ENCODE data around the gene ISOC2. TPM values are rescaled to one million over a fixed set of nuclear protein-coding genes. Genes with fewer than 3 reads are reported as not detected.
A peak's percentile ranks its signal among the peaks of the same experiment; 100 is the strongest.

ISOC2 gene
- total RNA-seq, 1 donor from 2014 or later, result 24.9 TPM

DNA sequence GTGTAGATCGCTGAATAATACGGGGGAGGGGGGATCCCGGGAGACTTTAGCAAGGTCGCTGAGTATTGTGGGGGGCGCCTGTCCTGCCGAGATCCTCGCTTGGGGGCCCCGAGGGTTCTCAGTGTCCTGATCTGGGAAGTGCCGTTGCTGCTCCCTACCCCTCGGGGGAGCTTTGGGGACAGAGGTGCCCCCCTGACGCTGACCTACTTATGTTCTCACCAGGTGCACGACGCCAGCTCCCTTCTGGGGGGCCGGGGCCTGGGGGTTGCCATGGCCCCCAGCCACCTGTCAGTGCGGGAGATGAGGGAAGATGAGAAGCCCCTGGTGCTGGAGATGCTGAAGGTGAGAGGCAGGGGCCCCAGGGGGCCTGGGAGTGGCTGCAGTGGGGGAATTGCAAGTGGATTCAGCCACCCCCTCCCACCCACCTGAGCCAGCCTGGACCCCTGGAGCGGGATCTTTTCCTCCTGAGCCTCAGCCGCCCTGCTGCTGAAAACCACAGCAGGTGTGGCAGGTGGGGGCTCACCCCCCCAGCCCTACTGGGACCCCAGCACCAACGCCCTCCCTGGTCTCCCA, 24.1 kb upstream of the ISOC2 start:
- Mint-ChIP-seq H3K4me3 (ENCODE audit: unreplicated experiment) (peak overlapping the region; percentile 92), H3K27me3 (ENCODE audit: unreplicated experiment) (peaks cover 15% of the 10 kb centered on the region), H3K9me3 (ENCODE audit: unreplicated experiment) (peaks cover 8% of the 10 kb centered on the region), H3K4me1 (ENCODE audit: low read depth, unreplicated experiment) (peaks cover 11% of the 10 kb centered on the region), H3K27ac (ENCODE audit: unreplicated experiment) (peak overlapping the region; percentile 84), H3K36me3 (ENCODE audit: unreplicated experiment) (no peaks in the 10 kb centered on the region)
- TF ChIP-seq, protein P1, sequence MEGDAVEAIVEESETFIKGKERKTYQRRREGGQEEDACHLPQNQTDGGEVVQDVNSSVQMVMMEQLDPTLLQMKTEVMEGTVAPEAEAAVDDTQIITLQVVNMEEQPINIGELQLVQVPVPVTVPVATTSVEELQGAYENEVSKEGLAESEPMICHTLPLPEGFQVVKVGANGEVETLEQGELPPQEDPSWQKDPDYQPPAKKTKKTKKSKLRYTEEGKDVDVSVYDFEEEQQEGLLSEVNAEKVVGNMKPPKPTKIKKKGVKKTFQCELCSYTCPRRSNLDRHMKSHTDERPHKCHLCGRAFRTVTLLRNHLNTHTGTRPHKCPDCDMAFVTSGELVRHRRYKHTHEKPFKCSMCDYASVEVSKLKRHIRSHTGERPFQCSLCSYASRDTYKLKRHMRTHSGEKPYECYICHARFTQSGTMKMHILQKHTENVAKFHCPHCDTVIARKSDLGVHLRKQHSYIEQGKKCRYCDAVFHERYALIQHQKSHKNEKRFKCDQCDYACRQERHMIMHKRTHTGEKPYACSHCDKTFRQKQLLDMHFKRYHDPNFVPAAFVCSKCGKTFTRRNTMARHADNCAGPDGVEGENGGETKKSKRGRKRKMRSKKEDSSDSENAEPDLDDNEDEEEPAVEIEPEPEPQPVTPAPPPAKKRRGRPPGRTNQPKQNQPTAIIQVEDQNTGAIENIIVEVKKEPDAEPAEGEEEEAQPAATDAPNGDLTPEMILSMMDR (IDR thresholded peaks at IDR 0.05; ENCODE audit: partially characterized antibody, unreplicated experiment), result no peak
- no peak for DNase-seq

- TF ChIP-seq, protein P1 (IDR thresholded peaks at IDR 0.05; ENCODE audit: partially characterized antibody, unreplicated experiment), result no peak
- H3K9me3 Mint-ChIP-seq (ENCODE audit: unreplicated experiment), result peaks cover 10% of the 10 kb centered on the region
- H3K27ac Mint-ChIP-seq (ENCODE audit: unreplicated experiment), result peak within 1 kb of the TSS; percentile 94
- peak within 1 kb of the TSS; percentile 92 for H3K4me3 Mint-ChIP-seq (ENCODE audit: unreplicated experiment)
- H3K36me3 Mint-ChIP-seq (ENCODE audit: unreplicated experiment), result no peaks in the 10 kb centered on the region
- peaks cover 14% of the 10 kb centered on the region for H3K4me1 Mint-ChIP-seq (ENCODE audit: low read depth, unreplicated experiment)
- peak; percentile 92 for DNase-seq
- peaks cover 17% of the 10 kb centered on the region for H3K27me3 Mint-ChIP-seq (ENCODE audit: unreplicated experiment)
Measured at GRCh38 chr19:55484593-55485438, 23.4 kb upstream of the ISOC2 start, which contains the start of gene NAT14. Gene NAT14, plus strand, starts transcription at chr19:55485188. Its CDS starts 521 bp downstream, at chr19:55485709.

DNA sequence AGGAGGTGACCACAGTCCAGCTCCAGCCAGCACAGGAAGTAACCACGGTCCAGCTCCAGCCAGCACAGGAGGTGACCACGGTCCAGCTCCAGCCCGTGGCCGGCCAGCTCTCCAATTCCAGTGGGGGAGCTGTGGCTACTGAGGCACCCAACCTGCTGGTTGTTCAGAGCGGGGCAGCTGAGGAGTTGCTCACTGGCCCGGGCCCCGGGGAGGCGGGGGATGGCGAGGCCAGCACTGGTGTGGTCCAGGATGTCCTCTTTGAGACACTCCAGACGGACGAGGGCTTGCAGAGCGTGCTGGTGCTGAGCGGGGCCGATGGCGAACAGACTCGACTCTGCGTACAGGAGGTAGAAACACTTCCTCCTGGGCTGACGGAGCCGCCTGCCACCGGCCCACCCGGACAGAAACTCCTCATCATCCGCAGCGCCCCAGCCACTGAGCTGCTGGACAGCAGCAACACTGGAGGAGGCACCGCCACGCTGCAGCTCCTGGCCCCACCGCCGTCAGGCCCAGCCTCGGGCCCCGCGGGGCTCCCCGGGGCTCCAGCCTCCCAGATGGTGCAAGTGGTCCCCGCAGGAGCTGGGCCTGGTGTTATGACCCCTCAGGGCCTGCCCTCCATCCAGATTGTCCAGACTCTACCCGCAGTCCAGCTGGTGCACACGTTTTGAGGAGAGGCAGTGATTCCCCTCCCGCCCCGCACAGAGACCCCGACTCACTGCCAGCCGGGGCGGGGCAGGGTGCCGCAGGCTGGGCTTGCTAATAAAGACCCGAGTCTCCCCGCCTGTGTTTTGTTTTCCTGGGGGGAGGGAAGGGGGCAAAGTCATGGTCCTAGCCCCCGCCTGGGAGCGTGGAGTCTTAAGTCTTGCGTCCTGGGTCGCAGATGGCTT, 22.5 kb upstream of the ISOC2 start:
- Mint-ChIP-seq H3K4me1 (ENCODE audit: low read depth, unreplicated experiment) (peaks cover 18% of the 10 kb centered on the region), H3K27ac (ENCODE audit: unreplicated experiment) (peak overlapping the region; percentile 94), H3K4me3 (ENCODE audit: unreplicated experiment) (peak overlapping the region; percentile 77), H3K9me3 (ENCODE audit: unreplicated experiment) (peaks cover 12% of the 10 kb centered on the region), H3K27me3 (ENCODE audit: unreplicated experiment) (peaks cover 19% of the 10 kb centered on the region), H3K36me3 (ENCODE audit: unreplicated experiment) (no peaks in the 10 kb centered on the region)
- peak; percentile 67 for DNase-seq
- TF ChIP-seq, protein P1 (IDR thresholded peaks at IDR 0.05; ENCODE audit: partially characterized antibody, unreplicated experiment), result no peak

DNA sequence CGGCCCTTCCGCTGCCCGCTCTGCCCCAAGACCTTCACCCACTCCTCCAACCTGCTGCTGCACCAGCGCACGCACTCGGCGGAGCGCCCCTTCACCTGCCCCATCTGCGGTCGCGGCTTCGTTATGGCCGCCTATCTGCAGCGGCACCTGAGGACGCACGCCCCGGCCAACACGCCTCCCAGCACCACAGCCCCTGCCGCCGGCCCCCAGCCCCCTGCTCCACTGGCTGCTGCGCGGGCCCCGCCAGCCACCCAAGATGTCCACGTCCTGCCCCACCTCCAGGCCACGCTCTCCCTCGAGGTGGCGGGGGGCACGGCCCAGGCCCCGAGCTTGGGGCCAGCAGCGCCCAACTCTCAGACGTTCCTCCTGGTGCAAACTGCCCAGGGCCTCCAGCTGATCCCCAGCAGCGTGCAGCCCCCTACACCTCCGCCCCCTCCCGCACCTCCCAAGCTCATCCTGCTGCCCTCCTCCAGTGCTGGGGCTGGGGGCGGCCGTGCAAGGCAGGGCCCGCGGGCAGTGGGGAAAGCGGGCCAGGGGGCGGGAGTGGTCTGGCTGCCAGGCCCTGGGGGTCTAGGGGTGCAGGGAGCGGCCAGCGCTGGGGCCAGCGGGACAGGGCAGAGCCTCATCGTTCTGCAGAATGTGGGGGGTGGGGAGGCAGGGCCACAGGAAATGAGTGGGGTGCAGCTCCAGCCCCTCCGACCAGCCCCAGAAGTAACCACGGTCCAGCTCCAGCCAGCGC, 21.7 kb upstream of the ISOC2 start:
- TF ChIP-seq, protein P1 (IDR thresholded peaks at IDR 0.05; ENCODE audit: partially characterized antibody, unreplicated experiment), result no peak
- peaks cover 25% of the 10 kb centered on the region for H3K4me1 Mint-ChIP-seq (ENCODE audit: low read depth, unreplicated experiment)
- DNase-seq, result no peak
- no peak overlapping the region for H3K4me3 Mint-ChIP-seq (ENCODE audit: unreplicated experiment)
- no peaks in the 10 kb centered on the region for H3K36me3 Mint-ChIP-seq (ENCODE audit: unreplicated experiment)
- no peak overlapping the region for H3K27ac Mint-ChIP-seq (ENCODE audit: unreplicated experiment)
- H3K27me3 Mint-ChIP-seq (ENCODE audit: unreplicated experiment), result peaks cover 19% of the 10 kb centered on the region
- peaks cover 12% of the 10 kb centered on the region for H3K9me3 Mint-ChIP-seq (ENCODE audit: unreplicated experiment)
